GM19238 (cell line): ENCODE data around the gene ITPRIP.

Experiments
- DNase-seq: peaks from one replicate; pipeline ENCODE4 v3.0.0; 2011; ENCODE audit warnings: low spot score; ENCODE audit not compliant: insufficient read length

ITPRIP gene

GRCh38 chr10:104309980-104310978 lies 28.0 kb downstream of the ITPRIP start:
- DNase-seq = no peak

GRCh38 chr10:104308439-104308903 lies 29.8 kb downstream of the ITPRIP start:
- peak; percentile 49 for DNase-seq

- no peak for DNase-seq
Measured at GRCh38 chr10:104307576-104308438, 30.5 kb downstream of the ITPRIP start.

DNA sequence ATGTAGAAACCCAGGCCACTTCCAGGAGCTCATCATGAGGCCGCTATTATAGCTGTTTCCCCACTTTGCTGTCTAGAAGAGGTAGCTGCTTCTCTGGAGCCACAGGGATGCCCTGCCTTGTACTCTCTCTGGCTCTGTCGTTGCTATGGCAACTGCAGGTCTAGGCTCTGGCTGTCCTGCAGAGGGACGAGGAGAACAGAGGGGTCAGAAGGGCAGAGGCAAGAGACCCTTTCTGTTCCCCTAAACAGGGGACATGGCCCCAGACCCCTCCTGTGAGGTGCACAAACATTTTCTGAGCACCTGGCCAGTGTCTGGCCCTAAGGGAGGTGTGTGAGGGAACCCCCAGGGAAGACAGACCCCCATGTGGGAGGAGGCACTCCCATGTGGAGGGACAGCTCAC lies 31.4 kb downstream of the ITPRIP start:
- DNase-seq = no peak

DNA sequence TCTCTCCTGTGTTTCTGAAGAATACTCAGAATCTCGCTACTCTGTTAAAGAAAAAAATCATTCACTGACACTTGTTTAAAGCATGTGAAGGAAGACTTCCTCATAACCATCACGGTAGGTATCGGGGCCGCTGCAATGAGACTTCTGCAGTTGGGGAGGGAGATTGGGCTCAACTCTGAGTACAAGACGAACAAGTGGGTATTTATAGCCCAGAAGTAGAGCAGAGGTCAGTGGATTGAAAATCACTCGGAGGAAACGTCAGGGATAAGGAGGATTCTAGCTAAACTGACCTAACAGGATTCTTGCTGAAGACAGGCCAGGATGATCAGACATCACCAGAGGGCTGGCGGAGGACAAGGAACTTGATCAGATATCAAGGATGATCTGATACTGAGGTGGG lies 33.3 kb downstream of the ITPRIP start:
- no peak for DNase-seq

GRCh38 chr10:104304356-104304745 lies 33.9 kb downstream of the ITPRIP start:
- no peak for DNase-seq

DNA sequence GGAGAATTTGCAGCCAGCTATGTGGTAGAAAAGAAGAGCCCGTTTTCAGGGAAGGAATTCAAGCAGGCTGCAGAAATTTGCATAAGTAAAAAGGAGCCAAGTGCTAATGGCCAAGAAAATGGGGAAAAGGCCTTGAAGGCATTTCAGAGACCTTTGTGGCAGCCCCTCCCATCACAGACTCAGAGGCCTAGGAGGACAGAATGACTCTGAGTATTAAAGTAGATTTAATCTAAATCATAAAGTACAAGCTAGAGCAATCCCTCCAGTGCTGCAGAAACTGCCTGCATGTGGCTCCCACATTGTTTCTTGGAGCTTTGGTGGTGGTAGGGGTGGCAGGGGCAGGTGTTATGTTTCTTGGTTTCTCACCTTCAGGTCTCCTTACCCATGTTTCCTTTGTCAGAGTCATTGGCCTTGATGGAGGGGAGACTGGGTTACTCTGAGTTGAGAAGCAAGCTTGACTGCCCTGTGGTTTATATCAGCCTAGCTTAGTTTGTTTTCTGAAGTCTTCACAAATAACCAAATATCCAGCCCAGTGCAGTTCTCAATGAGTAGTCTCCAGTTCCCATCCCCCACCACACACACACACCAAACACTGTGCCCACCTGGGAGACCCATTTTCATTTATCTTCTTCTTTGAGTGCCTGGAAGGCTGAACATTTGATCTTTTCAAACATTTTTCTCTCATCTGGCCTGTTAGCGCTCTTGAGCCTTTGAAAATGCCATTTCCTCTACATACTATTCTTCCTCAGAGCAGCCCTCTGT lies 34.5 kb downstream of the ITPRIP start:
- no peak for DNase-seq

- DNase-seq = no peak
Measured at GRCh38 chr10:104301907-104302690, 36.2 kb downstream of the ITPRIP start.

GRCh38 chr10:104300736-104301292 lies 37.5 kb downstream of the ITPRIP start:
- no peak for DNase-seq

- no peak for DNase-seq
Measured at GRCh38 chr10:104300002-104300735, 38.1 kb downstream of the ITPRIP start.

DNA sequence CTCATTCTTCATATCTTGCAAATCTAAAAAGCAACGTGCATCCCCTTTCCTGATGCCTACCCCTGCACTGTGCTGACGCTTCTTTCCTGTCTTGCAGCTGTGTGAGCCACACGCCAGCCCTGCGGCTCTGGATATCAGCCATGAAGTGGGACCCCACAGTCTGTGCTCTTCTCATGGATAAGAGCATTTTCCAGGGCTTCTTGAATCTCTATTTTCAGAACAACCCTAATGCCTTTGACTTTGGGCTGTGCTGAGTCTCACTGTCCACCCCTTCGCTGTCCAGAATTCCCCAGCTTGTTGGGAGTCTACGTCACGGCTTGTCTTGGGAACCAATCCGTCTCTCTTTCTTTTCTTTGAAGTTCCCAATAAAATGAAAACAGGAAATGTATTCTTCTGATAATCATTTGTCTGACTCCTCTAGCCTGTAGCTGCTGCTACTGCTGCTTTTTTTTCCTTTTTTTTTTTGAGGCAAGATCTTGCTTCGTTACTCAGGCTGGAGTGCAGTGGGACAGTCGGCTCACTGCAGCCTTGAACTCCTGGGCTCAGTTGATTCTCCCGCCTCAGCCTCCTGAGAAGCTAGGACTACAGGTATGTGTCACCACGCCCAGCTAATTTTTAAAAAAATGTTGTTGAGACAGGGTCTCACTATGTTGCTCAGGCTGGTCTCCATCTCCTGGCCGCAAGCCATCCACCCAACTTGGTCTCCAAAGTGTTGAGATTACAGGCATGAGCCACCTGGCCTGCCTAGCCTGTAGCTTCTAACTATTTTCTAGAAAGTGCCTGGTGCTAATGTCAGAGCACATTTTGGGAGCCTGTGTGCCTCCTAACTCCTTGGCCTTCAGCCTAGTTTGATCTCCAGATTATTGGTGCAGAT lies 39.0 kb downstream of the ITPRIP start:
- no peak for DNase-seq

- no peak for DNase-seq
Measured at GRCh38 chr10:104297697-104298660, 40.3 kb downstream of the ITPRIP start.

DNA sequence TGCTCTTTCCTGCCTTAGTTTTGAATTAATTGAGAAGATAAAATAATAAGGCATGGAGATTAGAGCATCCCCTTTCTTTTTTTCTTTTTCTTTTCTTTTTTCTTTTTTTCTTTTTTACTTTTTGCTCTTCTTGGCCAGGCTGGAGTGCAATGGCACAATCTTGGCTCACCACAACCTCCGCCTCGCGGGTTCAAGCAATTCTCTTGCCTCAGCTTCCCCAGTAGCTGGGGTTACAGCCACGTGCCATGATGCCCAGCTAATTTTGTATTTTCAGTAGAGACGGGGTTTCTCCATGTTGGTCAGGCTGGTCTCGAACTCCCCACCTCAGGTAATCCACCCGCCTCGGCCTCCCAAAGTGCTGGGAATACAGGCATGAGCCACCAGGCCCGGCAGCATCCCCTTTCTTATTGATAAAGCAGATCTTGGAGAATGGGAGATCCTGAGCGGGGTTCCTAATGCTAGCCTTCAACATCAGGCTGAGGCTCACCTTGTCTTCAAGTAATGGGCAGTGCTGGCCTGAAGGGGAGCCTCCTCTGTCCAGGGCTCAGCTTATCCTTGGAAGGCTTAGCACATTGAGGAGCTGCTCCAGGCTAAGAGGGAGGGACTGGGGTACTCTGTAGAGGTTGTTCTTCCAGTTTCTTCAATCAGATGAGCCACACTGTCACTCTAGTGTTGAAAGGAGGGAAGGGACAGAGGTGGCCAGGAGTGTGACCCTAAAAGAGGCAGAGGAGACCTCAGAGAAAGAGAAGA lies 41.4 kb downstream of the ITPRIP start:
- no peak for DNase-seq

DNA sequence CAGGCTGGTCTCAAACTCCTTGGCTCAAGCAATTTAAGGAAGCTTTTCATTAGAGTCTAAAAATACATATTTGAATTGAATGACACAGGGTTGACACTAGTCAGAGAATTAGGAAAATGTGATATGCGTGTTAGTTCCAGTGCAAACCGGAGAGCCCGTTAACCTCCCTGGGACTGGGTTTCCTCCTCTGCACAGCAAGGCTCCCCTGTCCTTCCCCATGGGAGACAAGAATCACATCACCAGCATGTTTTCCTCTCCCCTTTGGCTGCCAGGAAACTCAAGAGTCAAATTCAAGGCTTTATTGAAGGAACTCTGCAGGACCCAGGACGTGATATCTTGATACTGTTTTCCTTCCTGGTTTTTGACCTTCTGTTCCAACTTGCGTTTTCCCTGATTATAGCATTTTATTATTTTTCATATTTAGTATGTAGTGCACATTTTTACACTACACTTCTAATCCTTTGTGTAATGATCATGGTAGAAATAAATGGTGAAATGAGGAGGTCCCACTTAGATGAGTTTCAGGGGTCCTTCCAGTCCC lies 44.4 kb downstream of the ITPRIP start:
- DNase-seq = no peak

GRCh38 chr10:104293011-104293410 lies 45.3 kb downstream of the ITPRIP start:
- no peak for DNase-seq

- peak; percentile 84 for DNase-seq
Measured at GRCh38 chr10:104291439-104291951, 46.8 kb downstream of the ITPRIP start.
